ENCODE measurements around the gene MTR. TPM values are rescaled to one million over a fixed set of nuclear protein-coding genes. Genes with fewer than 3 reads are reported as not detected.

MTR gene
- total RNA-seq, 1 experiment from 2014 or later = 54.6 TPM

- Mint-ChIP-seq H3K36me3 (ENCODE audit: insufficient read depth, unreplicated experiment) (no peaks in the 10 kb centered on the region), H3K27ac (ENCODE audit: low read depth, unreplicated experiment) (no peak overlapping the region), H3K4me1 (ENCODE audit: insufficient read depth, unreplicated experiment) (no peaks in the 10 kb centered on the region), H3K9me3 (ENCODE audit: unreplicated experiment) (peaks cover 23% of the 10 kb centered on the region), H3K4me3 (ENCODE audit: unreplicated experiment) (no peak overlapping the region), H3K27me3 (ENCODE audit: insufficient read depth, unreplicated experiment) (no peaks in the 10 kb centered on the region)
- DNase-seq (ENCODE audit: unreplicated experiment) = no peak
- BruUV-seq (replicated peaks) = no TSS peak
- POLR2A ChIA-PET = interaction anchor here (0.6 to 0.7 kb wide), 2 partner anchors 148 to 531 kb away, joined by 3 to 4 read pairs; no protein-coding TSS in a partner anchor
- intact Hi-C loops (cut with micrococcal nuclease) = no loop called here
- CTCF ChIA-PET = interaction anchor here (0.6 kb wide), 1 partner anchor 312 kb away, joined by 3 read pairs; no protein-coding TSS in a partner anchor
- TF ChIP-seq, protein P1, sequence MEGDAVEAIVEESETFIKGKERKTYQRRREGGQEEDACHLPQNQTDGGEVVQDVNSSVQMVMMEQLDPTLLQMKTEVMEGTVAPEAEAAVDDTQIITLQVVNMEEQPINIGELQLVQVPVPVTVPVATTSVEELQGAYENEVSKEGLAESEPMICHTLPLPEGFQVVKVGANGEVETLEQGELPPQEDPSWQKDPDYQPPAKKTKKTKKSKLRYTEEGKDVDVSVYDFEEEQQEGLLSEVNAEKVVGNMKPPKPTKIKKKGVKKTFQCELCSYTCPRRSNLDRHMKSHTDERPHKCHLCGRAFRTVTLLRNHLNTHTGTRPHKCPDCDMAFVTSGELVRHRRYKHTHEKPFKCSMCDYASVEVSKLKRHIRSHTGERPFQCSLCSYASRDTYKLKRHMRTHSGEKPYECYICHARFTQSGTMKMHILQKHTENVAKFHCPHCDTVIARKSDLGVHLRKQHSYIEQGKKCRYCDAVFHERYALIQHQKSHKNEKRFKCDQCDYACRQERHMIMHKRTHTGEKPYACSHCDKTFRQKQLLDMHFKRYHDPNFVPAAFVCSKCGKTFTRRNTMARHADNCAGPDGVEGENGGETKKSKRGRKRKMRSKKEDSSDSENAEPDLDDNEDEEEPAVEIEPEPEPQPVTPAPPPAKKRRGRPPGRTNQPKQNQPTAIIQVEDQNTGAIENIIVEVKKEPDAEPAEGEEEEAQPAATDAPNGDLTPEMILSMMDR (IDR thresholded peaks at IDR 0.05; ENCODE audit: unreplicated experiment) = no peak
Measured at GRCh38 chr1:236920286-236920894, 125.3 kb downstream of the MTR start.

- H3K27ac Mint-ChIP-seq (ENCODE audit: low read depth, unreplicated experiment) = no peak overlapping the region
- H3K27me3 Mint-ChIP-seq (ENCODE audit: insufficient read depth, unreplicated experiment) = peaks cover 10% of the 10 kb centered on the region
- TF ChIP-seq, protein P1 (IDR thresholded peaks at IDR 0.05; ENCODE audit: unreplicated experiment) = no peak
- H3K9me3 Mint-ChIP-seq (ENCODE audit: unreplicated experiment) = peaks cover 23% of the 10 kb centered on the region
- no peak for DNase-seq (ENCODE audit: unreplicated experiment)
- ChIA-PET POLR2A (no interaction called here), CTCF (interaction anchor here (0.8 kb wide), 1 partner anchor 32 kb away, joined by 3 read pairs; no protein-coding TSS in a partner anchor)
- no peaks in the 10 kb centered on the region for H3K36me3 Mint-ChIP-seq (ENCODE audit: insufficient read depth, unreplicated experiment)
- no peaks in the 10 kb centered on the region for H3K4me1 Mint-ChIP-seq (ENCODE audit: insufficient read depth, unreplicated experiment)
- BruUV-seq (replicated peaks) = no TSS peak
- H3K4me3 Mint-ChIP-seq (ENCODE audit: unreplicated experiment) = no peak overlapping the region
- intact Hi-C loops (cut with micrococcal nuclease) = no loop called here
Measured at GRCh38 chr1:236921610-236922009, 126.5 kb downstream of the MTR start.

DNA sequence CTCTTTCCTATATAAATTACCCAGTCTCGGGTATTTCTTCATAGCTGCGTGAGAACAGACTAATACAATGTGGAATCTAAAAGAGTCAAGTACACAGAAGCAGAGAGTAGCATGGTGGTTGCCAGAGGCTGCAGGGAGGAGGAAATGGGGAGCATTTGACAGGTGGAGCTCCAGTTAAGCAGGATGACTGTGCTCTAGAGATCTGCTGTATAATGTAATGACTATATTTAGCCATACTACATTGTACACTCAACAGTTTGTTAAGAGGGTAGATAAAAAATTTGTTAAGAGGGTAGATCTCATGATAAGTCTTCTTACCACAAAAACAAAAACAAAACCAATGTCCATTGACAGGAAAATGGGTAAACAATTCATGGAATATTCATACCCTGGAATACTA lies 127.1 kb downstream of the MTR start:
- Mint-ChIP-seq H3K9me3 (ENCODE audit: unreplicated experiment) (peaks cover 18% of the 10 kb centered on the region), H3K27me3 (ENCODE audit: insufficient read depth, unreplicated experiment) (peaks cover 16% of the 10 kb centered on the region), H3K4me3 (ENCODE audit: unreplicated experiment) (no peak overlapping the region), H3K36me3 (ENCODE audit: insufficient read depth, unreplicated experiment) (no peaks in the 10 kb centered on the region), H3K27ac (ENCODE audit: low read depth, unreplicated experiment) (no peak overlapping the region), H3K4me1 (ENCODE audit: insufficient read depth, unreplicated experiment) (no peaks in the 10 kb centered on the region)
- POLR2A ChIA-PET = no interaction called here
- TF ChIP-seq, protein P1 (IDR thresholded peaks at IDR 0.05; ENCODE audit: unreplicated experiment) = no peak
- intact Hi-C loops (cut with micrococcal nuclease) = no loop called here
- CTCF ChIA-PET = interaction anchor here (0.8 to 1.0 kb wide), 2 partner anchors 32 to 463 kb away, joined by 3 read pairs; no protein-coding TSS in a partner anchor
- no TSS peak for BruUV-seq (replicated peaks)
- DNase-seq (ENCODE audit: unreplicated experiment) = no peak

- no peak overlapping the region for H3K4me3 Mint-ChIP-seq (ENCODE audit: unreplicated experiment)
- no TSS peak for BruUV-seq (replicated peaks)
- H3K27me3 Mint-ChIP-seq (ENCODE audit: insufficient read depth, unreplicated experiment) = peaks cover 32% of the 10 kb centered on the region
- intact Hi-C loops (cut with micrococcal nuclease) = no loop called here
- CTCF ChIA-PET = interaction anchor here (0.6 to 1.8 kb wide), 4 partner anchors 30 to 462 kb away, joined by 3 to 8 read pairs (median 4); no protein-coding TSS in a partner anchor
- POLR2A ChIA-PET = no interaction called here
- H3K9me3 Mint-ChIP-seq (ENCODE audit: unreplicated experiment) = peaks cover 6% of the 10 kb centered on the region
- H3K4me1 Mint-ChIP-seq (ENCODE audit: insufficient read depth, unreplicated experiment) = no peaks in the 10 kb centered on the region
- H3K27ac Mint-ChIP-seq (ENCODE audit: low read depth, unreplicated experiment) = no peak overlapping the region
- TF ChIP-seq, protein P1 (IDR thresholded peaks at IDR 0.05; ENCODE audit: unreplicated experiment) = no peak
- H3K36me3 Mint-ChIP-seq (ENCODE audit: insufficient read depth, unreplicated experiment) = no peaks in the 10 kb centered on the region
- DNase-seq (ENCODE audit: unreplicated experiment) = no peak
Measured at GRCh38 chr1:236925386-236925785, 130.3 kb downstream of the MTR start.

Data from MCF 10A (cell line).